ENCODE results near the gene INTS6. TPM values are rescaled to one million over a fixed set of nuclear protein-coding genes. Genes with fewer than 3 reads are reported as not detected.

The INTS6 gene
- total RNA-seq, 1 experiment from 2014 or later: 38.7 TPM

GRCh38 chr13:51355217-51355616, 97.6 kb downstream of the INTS6 start:
- no peaks in the 10 kb centered on the region for H3K9me3 ChIP-seq (replicated peaks)
- DNase-seq: no peak
- H3K36me3 ChIP-seq: 0 out of 2 replicates have a peak, but pooled peaks cover 1% of the 10 kb centered on the region
- no peak overlapping the region for H3K4me3 ChIP-seq
- H3K4me1 ChIP-seq: no peaks in the 10 kb centered on the region
- H3K27me3 ChIP-seq: no peaks in the 10 kb centered on the region
- H3K27ac ChIP-seq: no peak overlapping the region

GRCh38 chr13:51349016-51349415, 103.8 kb downstream of the INTS6 start:
- no peak overlapping the region for H3K4me3 ChIP-seq
- no peaks in the 10 kb centered on the region for H3K9me3 ChIP-seq (replicated peaks)
- no peaks in the 10 kb centered on the region for H3K27me3 ChIP-seq
- H3K4me1 ChIP-seq: no peaks in the 10 kb centered on the region
- no peak for DNase-seq
- H3K27ac ChIP-seq: no peak overlapping the region
- no peaks in the 10 kb centered on the region for H3K36me3 ChIP-seq

DNA sequence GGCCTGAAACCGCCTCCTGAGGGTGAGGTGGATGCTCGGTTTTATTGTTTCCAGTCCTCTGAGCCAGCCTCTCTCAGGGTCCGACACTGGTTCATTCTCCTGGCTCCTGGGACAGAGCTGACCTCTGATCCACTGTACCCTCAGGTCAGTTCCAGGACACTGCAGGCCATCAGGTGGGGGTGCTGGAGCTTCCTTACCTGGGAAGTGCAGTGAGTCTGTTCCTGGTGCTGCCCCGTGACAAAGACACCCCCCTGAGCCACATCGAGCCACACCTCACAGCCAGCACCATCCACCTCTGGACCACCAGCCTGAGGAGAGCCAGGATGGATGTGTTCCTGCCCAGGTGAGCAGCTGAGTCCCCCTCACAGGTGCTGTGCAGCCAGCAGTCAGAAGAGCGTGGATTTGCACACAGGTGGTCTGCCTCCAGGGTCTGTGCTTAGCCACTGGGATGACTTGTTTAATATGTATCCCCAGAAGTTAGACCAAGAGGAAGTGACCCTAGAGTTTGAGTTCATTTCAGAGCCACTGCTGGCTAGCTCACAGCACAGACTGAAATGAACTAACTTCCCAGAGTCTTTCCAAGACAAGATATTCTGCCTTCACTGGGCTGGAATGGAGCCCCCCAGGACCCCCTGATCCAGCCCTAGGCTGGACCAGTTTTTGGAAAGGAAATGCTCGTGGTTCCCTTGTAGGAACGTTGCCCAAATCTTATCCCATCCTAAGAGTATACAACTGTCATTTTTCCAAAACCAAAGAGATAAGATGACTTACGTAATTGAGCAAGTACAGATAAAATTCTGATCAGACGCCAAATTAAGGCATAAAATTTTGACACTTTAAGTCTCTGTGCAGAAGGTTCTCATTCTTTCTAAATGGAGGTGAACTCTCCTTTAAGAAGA, 104.5 kb downstream of the INTS6 start:
- H3K4me1 ChIP-seq: no peaks in the 10 kb centered on the region
- no peak for DNase-seq
- H3K27ac ChIP-seq: no peak overlapping the region
- no peak overlapping the region for H3K4me3 ChIP-seq
- no peaks in the 10 kb centered on the region for H3K36me3 ChIP-seq
- no peaks in the 10 kb centered on the region for H3K9me3 ChIP-seq (replicated peaks)
- H3K27me3 ChIP-seq: no peaks in the 10 kb centered on the region

DNA sequence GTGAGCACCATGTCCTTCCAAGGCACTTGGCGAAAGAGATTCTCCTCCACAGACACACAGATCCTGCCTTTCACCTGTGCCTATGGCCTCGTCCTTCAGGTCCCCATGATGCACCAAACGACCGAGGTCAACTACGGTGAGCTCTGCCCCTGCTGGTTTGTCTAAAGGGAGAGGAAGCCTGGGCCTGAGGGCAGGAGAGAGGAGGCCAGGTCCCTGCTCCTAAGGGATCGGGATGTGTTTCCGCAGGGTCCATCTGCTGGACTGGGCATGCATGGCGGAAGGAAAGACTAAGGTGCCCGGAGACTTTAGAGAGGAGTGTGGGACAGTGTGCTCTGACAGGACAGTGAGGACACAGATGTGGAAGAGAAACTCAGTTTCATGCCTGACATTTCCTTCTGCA, 105.7 kb downstream of the INTS6 start:
- H3K27ac ChIP-seq: no peak overlapping the region

DNA sequence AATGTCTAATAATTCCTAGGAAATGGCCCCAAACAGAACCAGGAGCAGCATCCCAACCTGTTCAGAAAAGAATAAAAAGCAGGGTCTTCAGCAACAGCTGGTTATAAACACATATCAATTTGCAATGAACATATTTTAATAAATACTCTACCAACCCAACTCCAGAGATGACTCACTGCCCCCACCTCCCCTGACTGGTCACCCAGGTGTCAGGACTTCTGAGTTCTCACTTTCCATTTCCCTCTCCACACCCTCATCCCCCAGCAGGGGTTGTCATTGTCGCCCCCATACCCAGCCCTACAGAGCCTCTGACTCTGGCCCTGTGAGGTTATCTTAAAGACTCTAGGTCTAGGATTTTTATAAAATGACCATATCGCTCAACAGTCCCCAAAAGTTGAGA, 106.4 kb downstream of the INTS6 start:
- Histone ChIP-seq H3K4me3 (no peak overlapping the region), H3K4me1 (no peaks in the 10 kb centered on the region), H3K9me3 (replicated peaks) (no peaks in the 10 kb centered on the region), H3K36me3 (no peaks in the 10 kb centered on the region), H3K27me3 (no peaks in the 10 kb centered on the region), H3K27ac (no peak overlapping the region)
- DNase-seq: no peak

More for the DNA sequence above, 105.7 kb downstream of the INTS6 start:
- DNase-seq: no peak
- Histone ChIP-seq H3K4me3 (no peak overlapping the region), H3K4me1 (no peaks in the 10 kb centered on the region), H3K9me3 (replicated peaks) (no peaks in the 10 kb centered on the region), H3K27me3 (no peaks in the 10 kb centered on the region), H3K36me3 (no peaks in the 10 kb centered on the region)

DNA sequence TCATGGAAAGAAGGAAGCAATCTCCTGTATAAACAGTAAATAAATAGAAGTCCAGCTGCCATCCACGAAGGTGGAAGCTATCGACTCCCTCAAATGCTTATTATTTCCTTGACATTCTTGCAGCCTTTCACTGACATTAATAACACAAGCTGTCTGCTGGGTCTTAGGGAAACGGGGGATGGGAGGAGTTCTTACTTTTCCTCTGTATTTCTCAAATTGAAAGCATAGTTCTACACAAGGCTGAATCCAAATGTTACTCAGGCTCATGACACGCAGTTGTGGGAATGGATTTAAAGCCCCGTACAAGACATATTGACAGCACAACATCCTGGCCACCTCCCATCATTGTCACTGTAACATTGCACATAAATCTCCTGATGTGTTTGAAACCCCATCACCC, 109.4 kb downstream of the INTS6 start:
- no peak overlapping the region for H3K4me3 ChIP-seq
- H3K27ac ChIP-seq: no peak overlapping the region
- H3K27me3 ChIP-seq: no peaks in the 10 kb centered on the region
- H3K4me1 ChIP-seq: no peaks in the 10 kb centered on the region
- H3K36me3 ChIP-seq: no peaks in the 10 kb centered on the region
- no peak for DNase-seq
- H3K9me3 ChIP-seq (replicated peaks): no peaks in the 10 kb centered on the region

DNA sequence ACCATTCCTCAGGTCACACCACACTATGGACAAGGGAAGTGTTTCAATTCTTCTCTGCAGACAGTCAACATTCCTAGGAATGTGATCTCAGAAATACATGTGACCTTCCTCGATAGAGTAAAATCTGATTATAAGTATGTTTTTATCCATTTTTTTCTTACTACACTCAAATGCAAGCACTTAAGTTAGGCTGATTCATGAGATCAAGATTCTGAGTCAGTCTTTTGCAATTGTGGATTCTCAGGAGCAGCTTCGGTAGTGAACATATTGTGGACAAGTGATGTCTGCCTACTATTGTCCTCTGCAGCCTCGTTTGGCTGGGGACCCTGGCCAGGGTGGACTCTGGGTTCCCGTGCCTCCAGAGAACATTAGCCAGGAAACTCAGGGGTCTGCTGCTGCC, 110.1 kb downstream of the INTS6 start:
- Histone ChIP-seq H3K4me3 (no peak overlapping the region), H3K36me3 (no peaks in the 10 kb centered on the region), H3K27me3 (no peaks in the 10 kb centered on the region), H3K4me1 (no peaks in the 10 kb centered on the region), H3K9me3 (replicated peaks) (no peaks in the 10 kb centered on the region), H3K27ac (no peak overlapping the region)
- no peak for DNase-seq

DNA sequence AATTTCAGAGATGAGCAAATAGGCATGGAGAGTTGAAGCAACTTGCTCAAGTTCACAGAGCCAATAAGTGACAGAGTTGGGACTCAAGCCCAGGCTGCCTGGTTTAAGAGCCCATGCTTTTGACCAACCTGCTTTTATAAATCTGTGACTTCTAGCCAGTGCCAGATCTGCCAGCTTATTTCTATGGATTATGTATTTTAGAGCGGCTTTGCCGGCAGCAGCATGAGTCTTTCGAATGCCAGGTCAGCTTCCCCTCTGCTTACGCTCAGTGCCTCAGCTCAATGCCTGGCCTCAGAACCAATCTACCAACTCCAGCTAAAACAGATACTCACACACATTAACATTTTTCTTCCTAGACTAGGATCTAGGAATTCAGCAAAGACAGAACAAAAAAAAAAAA, 111.0 kb downstream of the INTS6 start:
- Histone ChIP-seq H3K4me1 (no peaks in the 10 kb centered on the region), H3K27ac (no peak overlapping the region), H3K9me3 (replicated peaks) (no peaks in the 10 kb centered on the region), H3K36me3 (no peaks in the 10 kb centered on the region), H3K27me3 (no peaks in the 10 kb centered on the region), H3K4me3 (no peak overlapping the region)
- no peak for DNase-seq

DNA sequence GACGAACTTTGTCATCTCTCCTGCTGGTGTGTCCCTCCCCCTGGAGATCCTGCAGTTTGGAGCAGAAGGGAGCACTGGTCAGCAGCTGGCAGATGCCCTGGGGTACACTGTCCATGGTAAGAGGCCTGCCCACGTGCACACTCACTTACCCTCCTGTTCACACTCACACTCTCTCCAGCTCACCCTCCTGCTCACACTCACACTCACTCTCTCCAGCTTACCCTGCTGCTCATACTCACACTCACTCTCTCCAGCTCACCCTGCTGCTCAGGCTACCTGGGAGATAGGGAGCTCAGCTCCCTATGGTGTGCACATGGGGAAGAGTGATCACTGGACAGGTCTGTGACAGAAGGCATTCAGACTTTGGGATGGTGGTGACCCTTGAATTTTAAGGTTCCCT, 111.6 kb downstream of the INTS6 start:
- Histone ChIP-seq H3K4me3 (no peak overlapping the region), H3K27ac (no peak overlapping the region), H3K9me3 (replicated peaks) (no peaks in the 10 kb centered on the region), H3K4me1 (no peaks in the 10 kb centered on the region), H3K27me3 (no peaks in the 10 kb centered on the region), H3K36me3 (no peaks in the 10 kb centered on the region)
- DNase-seq: no peak

DNA sequence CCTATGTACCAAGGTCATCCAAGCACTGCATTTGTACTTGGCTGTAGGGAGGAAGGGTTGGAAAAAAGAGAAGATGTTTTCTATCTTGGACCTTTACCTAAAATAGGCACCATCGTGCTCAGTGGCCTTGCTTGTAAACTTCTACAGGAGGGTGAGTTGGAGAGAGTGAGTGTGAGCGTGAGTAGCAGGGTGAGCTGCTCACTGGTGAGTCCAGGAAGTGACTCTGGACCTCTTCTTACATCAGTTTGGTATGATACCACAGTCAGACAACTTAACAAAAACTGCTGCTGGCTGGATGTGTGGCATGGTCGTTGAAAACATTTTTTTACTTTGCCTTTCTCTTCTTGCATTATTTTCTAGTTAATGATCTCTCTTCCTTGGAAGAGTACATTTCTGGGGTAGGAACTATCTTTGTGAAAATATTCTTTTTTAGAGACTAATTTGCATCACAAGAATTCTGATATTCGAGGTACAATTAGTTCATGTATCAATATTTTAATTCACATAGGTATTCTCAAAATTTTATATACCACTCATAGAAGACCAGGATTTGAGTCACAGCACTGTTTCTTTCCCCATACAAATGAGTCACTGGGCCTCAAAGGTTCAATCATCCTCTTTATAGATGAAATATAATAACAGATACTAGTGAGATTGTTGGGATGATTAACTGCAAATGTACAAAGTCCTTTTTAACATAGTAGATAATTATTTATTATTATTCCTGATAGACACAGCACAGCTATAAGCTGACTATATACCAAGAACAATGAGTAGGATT, 112.7 kb downstream of the INTS6 start:
- no peaks in the 10 kb centered on the region for H3K27me3 ChIP-seq
- H3K4me3 ChIP-seq: no peak overlapping the region
- no peak overlapping the region for H3K27ac ChIP-seq
- H3K9me3 ChIP-seq (replicated peaks): no peaks in the 10 kb centered on the region
- H3K36me3 ChIP-seq: no peaks in the 10 kb centered on the region
- DNase-seq: no peak
- no peaks in the 10 kb centered on the region for H3K4me1 ChIP-seq

GRCh38 chr13:51339354-51339753, 113.5 kb downstream of the INTS6 start, which contains the start of gene SERPINE3:
SERPINE3 (plus strand) TSS chr13:51339691; CDS start chr13:51341092, 1,401 bp downstream.
- Histone ChIP-seq H3K4me1 (no peaks in the 10 kb centered on the region), H3K27me3 (no peaks in the 10 kb centered on the region), H3K4me3 (no peak within 1 kb of the TSS), H3K27ac (no peak within 1 kb of the TSS), H3K9me3 (replicated peaks) (no peaks in the 10 kb centered on the region), H3K36me3 (no peaks in the 10 kb centered on the region)
- no peak for DNase-seq

DNA sequence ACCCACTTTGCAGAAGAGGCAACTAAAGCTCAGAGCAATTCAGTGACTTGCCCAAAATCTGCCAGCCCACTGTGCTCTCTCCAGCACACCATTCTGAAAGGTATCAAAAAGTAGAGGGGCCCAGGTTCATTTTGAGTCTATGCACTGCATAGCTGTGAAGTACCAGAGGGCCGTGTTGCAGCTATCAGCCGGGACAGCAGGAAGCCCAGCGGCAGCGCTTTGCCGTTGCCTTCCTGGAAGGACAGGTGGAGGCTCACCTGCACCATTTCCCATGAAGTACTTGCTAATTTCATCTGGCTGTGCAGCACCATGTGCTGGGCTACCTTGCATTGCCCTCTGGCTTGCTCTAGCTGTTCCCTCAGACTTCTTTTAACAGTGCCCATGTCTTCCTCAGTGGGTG, 116.1 kb downstream of the INTS6 start:
- no peaks in the 10 kb centered on the region for H3K27me3 ChIP-seq
- H3K4me3 ChIP-seq: no peak overlapping the region
- H3K27ac ChIP-seq: no peak overlapping the region
- no peaks in the 10 kb centered on the region for H3K36me3 ChIP-seq
- H3K4me1 ChIP-seq: 0 out of 2 replicates have a peak, but pooled peaks cover 8% of the 10 kb centered on the region
- no peaks in the 10 kb centered on the region for H3K9me3 ChIP-seq (replicated peaks)
- DNase-seq: no peak

- Histone ChIP-seq H3K27ac (no peak overlapping the region), H3K36me3 (no peaks in the 10 kb centered on the region), H3K4me1 (0 out of 2 replicates have a peak, but pooled peaks cover 8% of the 10 kb centered on the region), H3K9me3 (replicated peaks) (no peaks in the 10 kb centered on the region), H3K4me3 (no peak overlapping the region), H3K27me3 (no peaks in the 10 kb centered on the region)
- DNase-seq: peak in 1 of 2 experiments; percentile 18
Measured at GRCh38 chr13:51333826-51334225, 119.0 kb downstream of the INTS6 start.

DNA sequence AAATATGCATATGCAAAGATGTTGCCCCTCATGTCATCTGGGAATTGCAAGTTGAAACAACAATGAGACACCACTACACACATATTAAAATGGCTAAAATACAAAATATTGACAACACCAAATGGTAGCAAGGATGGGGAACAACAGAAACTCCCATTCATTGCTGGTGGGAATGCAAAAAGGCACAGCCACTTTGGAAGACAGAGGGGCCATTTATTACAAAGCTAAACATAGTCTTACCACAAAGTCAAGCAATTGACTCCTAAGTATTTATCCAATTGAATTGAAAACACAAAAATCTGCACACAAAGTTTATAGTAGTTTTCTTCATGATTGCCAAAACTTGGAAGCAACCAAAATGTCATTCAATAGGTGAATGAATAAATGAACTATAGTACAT, 119.4 kb downstream of the INTS6 start:
- no peaks in the 10 kb centered on the region for H3K36me3 ChIP-seq
- no peaks in the 10 kb centered on the region for H3K9me3 ChIP-seq (replicated peaks)
- 0 out of 2 replicates have a peak, but pooled peaks cover 8% of the 10 kb centered on the region for H3K4me1 ChIP-seq
- no peak overlapping the region for H3K4me3 ChIP-seq
- no peak overlapping the region for H3K27ac ChIP-seq
- peak in 1 of 2 experiments; percentile 49 for DNase-seq
- H3K27me3 ChIP-seq: no peaks in the 10 kb centered on the region
